Liver (tissue), 9 donors: ENCODE measurements around the gene MCF2L2. TPM values are rescaled to one million over a fixed set of nuclear protein-coding genes. Genes with fewer than 3 reads are reported as not detected.

Experiments
- DNase-seq: peaks from one replicate; pipeline ENCODE4 v3.0.0-alpha.2; 2017; ENCODE audit warnings: low spot score
- H3K27ac ChIP-seq, 2 donors: one replicate each; pipeline ENCODE4 v1.7.0; 2013; ENCODE audit warnings: inconsistent platforms in 2 of 2, low read length in 2 of 2, control low read depth in 1 of 2, low read depth in 1 of 2, mild to moderate bottlenecking in 1 of 2
- H3K27me3 ChIP-seq, 4 donors: one replicate each; pipeline versions ENCODE4 v1.6.1 to v1.7.0; 2013; ENCODE audit warnings: low read length in 3 of 4, inconsistent platforms in 1 of 4, mild to moderate bottlenecking in 1 of 4, moderate library complexity in 1 of 4; ENCODE audit not compliant: control insufficient read depth in 4 of 4, insufficient read depth in 4 of 4
- H3K36me3 ChIP-seq, 4 donors: one replicate each; pipeline versions ENCODE4 v1.6.1 to v1.7.0; 2013; ENCODE audit warnings: low read length in 3 of 4, mild to moderate bottlenecking in 3 of 4, low read depth in 1 of 4, moderate library complexity in 1 of 4; ENCODE audit not compliant: control insufficient read depth in 4 of 4, insufficient read depth in 3 of 4
- H3K4me1 ChIP-seq, 4 donors: one replicate each; pipeline versions ENCODE4 v1.6.1 to v1.7.0; 2013; ENCODE audit warnings: low read length in 3 of 4, mild to moderate bottlenecking in 3 of 4, moderate library complexity in 1 of 4; ENCODE audit not compliant: control insufficient read depth in 4 of 4, insufficient read depth in 4 of 4
- H3K4me3 ChIP-seq, 3 donors: one replicate each; pipeline versions ENCODE4 v1.6.1 to v1.7.0; 2013; ENCODE audit warnings: low read length in 3 of 3, control low read depth in 1 of 3, low read depth in 1 of 3, mild to moderate bottlenecking in 1 of 3
- H3K9ac ChIP-seq, 2 donors: one replicate each; pipeline ENCODE4 v1.7.0; 2013; ENCODE audit warnings: low read length in 2 of 2, mild to moderate bottlenecking in 2 of 2, moderate library complexity in 2 of 2, control low read depth in 1 of 2, low read depth in 1 of 2
- H3K9me3 ChIP-seq, 4 donors: one replicate each; pipeline versions ENCODE4 v1.6.1 to v1.7.0; 2013; ENCODE audit warnings: low read length in 3 of 4; ENCODE audit not compliant: control insufficient read depth in 4 of 4
- EGR1 ChIP-seq, 2 donors: IDR thresholded peaks; 2 replicates each; pipeline ENCODE4 v1.6.1; 2016 to 2018; ENCODE audit warnings: antibody characterized with exemption in 2 of 2, low read depth in 2 of 2
- FOXA1 ChIP-seq: IDR thresholded peaks from 2 replicates; pipeline ENCODE4 v1.6.1; 2016; ENCODE audit warnings: antibody characterized with exemption
- FOXA2 ChIP-seq: IDR thresholded peaks from 2 replicates; pipeline ENCODE4 v1.6.1; 2016; ENCODE audit warnings: antibody characterized with exemption
- HNF4G ChIP-seq: IDR thresholded peaks from 2 replicates; pipeline ENCODE4 v1.6.1; 2016; ENCODE audit warnings: antibody characterized with exemption
- JUND ChIP-seq, 2 donors: IDR thresholded peaks; 2 replicates each; pipeline ENCODE4 v1.6.1; 2016; ENCODE audit warnings: antibody characterized with exemption in 2 of 2
- NR2F2 ChIP-seq: IDR thresholded peaks from 2 replicates; pipeline ENCODE4 v1.6.1; 2016; ENCODE audit warnings: antibody characterized with exemption
- RAD21 ChIP-seq, 2 donors: IDR thresholded peaks; 2 replicates each; pipeline ENCODE4 v1.6.1; 2016; ENCODE audit warnings: antibody characterized with exemption in 2 of 2, mild to moderate bottlenecking in 2 of 2
- YY1 ChIP-seq: IDR thresholded peaks from 2 replicates; pipeline ENCODE4 v1.6.1; 2016; ENCODE audit warnings: antibody characterized with exemption, mild to moderate bottlenecking
- WGBS: extraction: QIAGEN DNeasy Blood & Tissue Kit; methylation state at CpG from one replicate; pipeline ENCODE4 v1.1.7; 2013; 5-methylcytosine and 5-hydroxymethylcytosine counted together
- polyA plus RNA-seq, 2 donors: library from polyadenylated mRNA; stranded (reverse) in 1 of 2; unstranded in 1 of 2; fragments of 200-250 nt in 1 of 2; fragments of >200 nt in 1 of 2; fragmentation: Nextera tagmentation in 1 of 2; extraction: Ambion mirVana in 1 of 2; gene quantifications; one replicate each; pipeline versions ENCODE4 v1.2.1 to v1.2.3, GENCODE V29; 2013 to 2015
- total RNA-seq, 2 donors: library from RNA; depleted of rRNA; stranded (reverse); fragments of >200 nt; gene quantifications; one replicate each; pipeline ENCODE4 v1.2.3, GENCODE V29; 2014
- TF ChIP-seq, protein P1 (sequence below): fragments of 150-350 bp; IDR thresholded peaks from 2 replicates; pipeline ENCODE4 v1.5.1; 2017; ENCODE audit warnings: improper control_type of control experiment, low read depth, low read length; ENCODE audit not compliant: missing input control
- TF ChIP-seq, protein P2 (sequence below): IDR thresholded peaks from 2 replicates; pipeline ENCODE4 v1.6.1; 2016; ENCODE audit warnings: antibody characterized with exemption, mild to moderate bottlenecking
- TF ChIP-seq, protein P3 (sequence below): IDR thresholded peaks from 2 replicates; pipeline ENCODE4 v1.6.1; 2016; ENCODE audit warnings: antibody characterized with exemption
- donor health status: healthy.
- donor health status: healthy.
- donor health status: healthy.
- donor health status: healthy.
- donor health status: healthy.

The MCF2L2 gene
- total and polyA plus RNA-seq, 4 donors, result 0.02 to 0.47 (median 0.17) TPM; not detected in 1

DNA sequence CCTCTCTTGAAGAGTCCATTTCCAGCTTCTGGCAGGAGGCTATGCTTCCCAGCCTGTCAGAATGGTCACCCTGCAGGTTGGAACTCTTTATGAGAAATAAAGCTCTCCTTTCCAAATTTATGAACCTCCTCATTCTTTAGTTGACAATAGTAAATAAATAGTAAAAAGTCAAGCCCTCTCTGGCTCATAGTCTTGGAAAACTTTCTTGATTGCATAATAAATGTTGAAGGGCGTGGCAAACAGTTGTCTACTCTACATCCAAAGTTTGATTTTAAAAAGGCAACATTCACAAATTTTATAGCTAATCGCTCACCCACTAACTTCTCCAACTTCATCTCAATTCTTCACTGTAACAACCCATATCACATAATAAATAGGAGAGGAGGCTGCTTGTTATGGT is 58.8 kb downstream of the MCF2L2 start (continued):
- no peak for TF ChIP-seq FOXA2
- TF ChIP-seq, protein P1, sequence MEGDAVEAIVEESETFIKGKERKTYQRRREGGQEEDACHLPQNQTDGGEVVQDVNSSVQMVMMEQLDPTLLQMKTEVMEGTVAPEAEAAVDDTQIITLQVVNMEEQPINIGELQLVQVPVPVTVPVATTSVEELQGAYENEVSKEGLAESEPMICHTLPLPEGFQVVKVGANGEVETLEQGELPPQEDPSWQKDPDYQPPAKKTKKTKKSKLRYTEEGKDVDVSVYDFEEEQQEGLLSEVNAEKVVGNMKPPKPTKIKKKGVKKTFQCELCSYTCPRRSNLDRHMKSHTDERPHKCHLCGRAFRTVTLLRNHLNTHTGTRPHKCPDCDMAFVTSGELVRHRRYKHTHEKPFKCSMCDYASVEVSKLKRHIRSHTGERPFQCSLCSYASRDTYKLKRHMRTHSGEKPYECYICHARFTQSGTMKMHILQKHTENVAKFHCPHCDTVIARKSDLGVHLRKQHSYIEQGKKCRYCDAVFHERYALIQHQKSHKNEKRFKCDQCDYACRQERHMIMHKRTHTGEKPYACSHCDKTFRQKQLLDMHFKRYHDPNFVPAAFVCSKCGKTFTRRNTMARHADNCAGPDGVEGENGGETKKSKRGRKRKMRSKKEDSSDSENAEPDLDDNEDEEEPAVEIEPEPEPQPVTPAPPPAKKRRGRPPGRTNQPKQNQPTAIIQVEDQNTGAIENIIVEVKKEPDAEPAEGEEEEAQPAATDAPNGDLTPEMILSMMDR, result no peak
- no peak for TF ChIP-seq RAD21 (IDR thresholded peaks at IDR 0.05)
- no peak for TF ChIP-seq EGR1 (IDR thresholded peaks at IDR 0.05; ENCODE audit: low read depth in 2 of 2)

DNA sequence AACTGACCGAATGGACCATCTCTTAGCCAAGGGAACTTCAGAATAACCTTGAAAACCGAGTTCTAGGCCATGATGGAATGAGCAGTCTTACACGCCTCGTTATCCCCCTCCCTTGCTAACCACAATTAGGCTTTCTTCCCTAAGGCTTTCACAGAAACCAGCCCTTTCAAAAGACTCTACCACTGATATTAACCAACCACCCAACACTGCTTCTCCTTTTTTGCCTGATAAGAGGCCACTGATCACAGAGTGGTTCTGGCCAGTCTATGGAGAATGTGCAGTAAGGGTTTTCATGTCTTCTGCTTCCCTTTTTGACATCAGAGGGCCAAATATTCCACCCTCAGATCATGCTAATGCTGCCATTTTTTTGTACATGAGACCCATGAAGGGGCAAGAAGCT is 59.3 kb downstream of the MCF2L2 start:
- Histone ChIP-seq H3K4me3 (no peak overlapping the region), H3K27ac (no peak overlapping the region), H3K9ac (no peak overlapping the region), H3K36me3 (no peaks in the 10 kb centered on the region), H3K9me3 (no peaks in the 10 kb centered on the region), H3K27me3 (peaks cover 0 to 3% (median 0%) of the 10 kb centered on the region in 4 donors), H3K4me1 (no peaks in the 10 kb centered on the region)
- 90% methylated on average over 4 of the region's 4 CpGs for WGBS
- DNase-seq, result no peak
- TF ChIP-seq, protein P2, sequence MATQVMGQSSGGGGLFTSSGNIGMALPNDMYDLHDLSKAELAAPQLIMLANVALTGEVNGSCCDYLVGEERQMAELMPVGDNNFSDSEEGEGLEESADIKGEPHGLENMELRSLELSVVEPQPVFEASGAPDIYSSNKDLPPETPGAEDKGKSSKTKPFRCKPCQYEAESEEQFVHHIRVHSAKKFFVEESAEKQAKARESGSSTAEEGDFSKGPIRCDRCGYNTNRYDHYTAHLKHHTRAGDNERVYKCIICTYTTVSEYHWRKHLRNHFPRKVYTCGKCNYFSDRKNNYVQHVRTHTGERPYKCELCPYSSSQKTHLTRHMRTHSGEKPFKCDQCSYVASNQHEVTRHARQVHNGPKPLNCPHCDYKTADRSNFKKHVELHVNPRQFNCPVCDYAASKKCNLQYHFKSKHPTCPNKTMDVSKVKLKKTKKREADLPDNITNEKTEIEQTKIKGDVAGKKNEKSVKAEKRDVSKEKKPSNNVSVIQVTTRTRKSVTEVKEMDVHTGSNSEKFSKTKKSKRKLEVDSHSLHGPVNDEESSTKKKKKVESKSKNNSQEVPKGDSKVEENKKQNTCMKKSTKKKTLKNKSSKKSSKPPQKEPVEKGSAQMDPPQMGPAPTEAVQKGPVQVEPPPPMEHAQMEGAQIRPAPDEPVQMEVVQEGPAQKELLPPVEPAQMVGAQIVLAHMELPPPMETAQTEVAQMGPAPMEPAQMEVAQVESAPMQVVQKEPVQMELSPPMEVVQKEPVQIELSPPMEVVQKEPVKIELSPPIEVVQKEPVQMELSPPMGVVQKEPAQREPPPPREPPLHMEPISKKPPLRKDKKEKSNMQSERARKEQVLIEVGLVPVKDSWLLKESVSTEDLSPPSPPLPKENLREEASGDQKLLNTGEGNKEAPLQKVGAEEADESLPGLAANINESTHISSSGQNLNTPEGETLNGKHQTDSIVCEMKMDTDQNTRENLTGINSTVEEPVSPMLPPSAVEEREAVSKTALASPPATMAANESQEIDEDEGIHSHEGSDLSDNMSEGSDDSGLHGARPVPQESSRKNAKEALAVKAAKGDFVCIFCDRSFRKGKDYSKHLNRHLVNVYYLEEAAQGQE, result no peak
- TF ChIP-seq EGR1 (IDR thresholded peaks at IDR 0.05; ENCODE audit: low read depth in 2 of 2) (no peak), HNF4G (no peak), NR2F2 (no peak), JUND (IDR thresholded peaks at IDR 0.05) (no peak), FOXA1 (no peak), YY1 (no peak)
- TF ChIP-seq, protein P3, sequence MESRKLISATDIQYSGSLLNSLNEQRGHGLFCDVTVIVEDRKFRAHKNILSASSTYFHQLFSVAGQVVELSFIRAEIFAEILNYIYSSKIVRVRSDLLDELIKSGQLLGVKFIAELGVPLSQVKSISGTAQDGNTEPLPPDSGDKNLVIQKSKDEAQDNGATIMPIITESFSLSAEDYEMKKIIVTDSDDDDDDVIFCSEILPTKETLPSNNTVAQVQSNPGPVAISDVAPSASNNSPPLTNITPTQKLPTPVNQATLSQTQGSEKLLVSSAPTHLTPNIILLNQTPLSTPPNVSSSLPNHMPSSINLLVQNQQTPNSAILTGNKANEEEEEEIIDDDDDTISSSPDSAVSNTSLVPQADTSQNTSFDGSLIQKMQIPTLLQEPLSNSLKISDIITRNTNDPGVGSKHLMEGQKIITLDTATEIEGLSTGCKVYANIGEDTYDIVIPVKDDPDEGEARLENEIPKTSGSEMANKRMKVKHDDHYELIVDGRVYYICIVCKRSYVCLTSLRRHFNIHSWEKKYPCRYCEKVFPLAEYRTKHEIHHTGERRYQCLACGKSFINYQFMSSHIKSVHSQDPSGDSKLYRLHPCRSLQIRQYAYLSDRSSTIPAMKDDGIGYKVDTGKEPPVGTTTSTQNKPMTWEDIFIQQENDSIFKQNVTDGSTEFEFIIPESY, result no peak
- TF ChIP-seq, protein P1, result no peak
